BE2C (cell line): ENCODE measurements around the gene GPR85.

Source experiments
- DNase-seq: peaks from one replicate; pipeline ENCODE4 v3.0.0-alpha.2; 2020
- H3K27me3 ChIP-seq: fragments of 250-450 bp; sonication (Bioruptor Pico); 2 replicates; pipeline ENCODE4 v1.5.1; 2020; ENCODE audit warnings: mild to moderate bottlenecking
- H3K36me3 ChIP-seq: fragments of 250-450 bp; sonication (Bioruptor Pico); 2 replicates; pipeline ENCODE4 v1.5.1; 2020; ENCODE audit warnings: mild to moderate bottlenecking
- H3K4me1 ChIP-seq: fragments of 250-450 bp; sonication (Bioruptor Pico); 2 replicates; pipeline ENCODE4 v1.5.1; 2020
- H3K4me3 ChIP-seq: 2 replicates; pipeline ENCODE4 v1.5.1; 2011; ENCODE audit warnings: low read depth, low read length
- H3K9me3 ChIP-seq: fragments of 250-450 bp; sonication (Bioruptor Pico); 2 replicates; pipeline ENCODE4 v1.5.1; 2020
- TF ChIP-seq, protein P1 (sequence below): IDR thresholded peaks from 2 replicates; pipeline ENCODE4 v1.5.1; 2012; ENCODE audit warnings: mild to moderate bottlenecking, low read depth, low read length

The GPR85 gene

DNA sequence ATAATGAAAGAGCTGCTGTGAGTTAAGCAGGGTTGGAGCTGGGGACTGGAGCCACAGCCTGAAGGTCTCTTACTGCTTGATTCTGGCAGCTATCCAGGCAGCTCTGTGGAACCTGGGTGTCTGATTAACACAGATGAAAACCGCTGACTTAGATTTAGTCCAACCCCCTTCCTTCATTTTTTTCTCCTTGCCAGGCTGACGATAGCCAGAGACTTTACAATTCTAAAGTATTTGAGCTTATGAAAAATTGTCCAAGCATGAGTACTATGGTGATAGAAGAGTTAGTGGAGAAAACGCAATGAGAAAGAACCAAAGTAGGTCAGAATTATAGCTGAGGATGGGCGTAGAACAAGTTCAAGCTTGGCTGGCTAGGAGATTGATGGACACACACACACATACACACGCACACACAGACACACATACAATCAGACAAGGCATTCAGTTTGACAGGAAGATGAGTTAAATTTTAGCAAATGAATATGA lies 13.5 kb upstream of the GPR85 start:
- Histone ChIP-seq H3K36me3 (no peaks in the 10 kb centered on the region), H3K4me3 (peak overlapping the region; percentile 33), H3K27me3 (no peaks in the 10 kb centered on the region), H3K9me3 (no peaks in the 10 kb centered on the region), H3K4me1 (no peaks in the 10 kb centered on the region)
- peak; percentile 74 for DNase-seq
- TF ChIP-seq, protein P1, sequence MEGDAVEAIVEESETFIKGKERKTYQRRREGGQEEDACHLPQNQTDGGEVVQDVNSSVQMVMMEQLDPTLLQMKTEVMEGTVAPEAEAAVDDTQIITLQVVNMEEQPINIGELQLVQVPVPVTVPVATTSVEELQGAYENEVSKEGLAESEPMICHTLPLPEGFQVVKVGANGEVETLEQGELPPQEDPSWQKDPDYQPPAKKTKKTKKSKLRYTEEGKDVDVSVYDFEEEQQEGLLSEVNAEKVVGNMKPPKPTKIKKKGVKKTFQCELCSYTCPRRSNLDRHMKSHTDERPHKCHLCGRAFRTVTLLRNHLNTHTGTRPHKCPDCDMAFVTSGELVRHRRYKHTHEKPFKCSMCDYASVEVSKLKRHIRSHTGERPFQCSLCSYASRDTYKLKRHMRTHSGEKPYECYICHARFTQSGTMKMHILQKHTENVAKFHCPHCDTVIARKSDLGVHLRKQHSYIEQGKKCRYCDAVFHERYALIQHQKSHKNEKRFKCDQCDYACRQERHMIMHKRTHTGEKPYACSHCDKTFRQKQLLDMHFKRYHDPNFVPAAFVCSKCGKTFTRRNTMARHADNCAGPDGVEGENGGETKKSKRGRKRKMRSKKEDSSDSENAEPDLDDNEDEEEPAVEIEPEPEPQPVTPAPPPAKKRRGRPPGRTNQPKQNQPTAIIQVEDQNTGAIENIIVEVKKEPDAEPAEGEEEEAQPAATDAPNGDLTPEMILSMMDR: no peak

DNA sequence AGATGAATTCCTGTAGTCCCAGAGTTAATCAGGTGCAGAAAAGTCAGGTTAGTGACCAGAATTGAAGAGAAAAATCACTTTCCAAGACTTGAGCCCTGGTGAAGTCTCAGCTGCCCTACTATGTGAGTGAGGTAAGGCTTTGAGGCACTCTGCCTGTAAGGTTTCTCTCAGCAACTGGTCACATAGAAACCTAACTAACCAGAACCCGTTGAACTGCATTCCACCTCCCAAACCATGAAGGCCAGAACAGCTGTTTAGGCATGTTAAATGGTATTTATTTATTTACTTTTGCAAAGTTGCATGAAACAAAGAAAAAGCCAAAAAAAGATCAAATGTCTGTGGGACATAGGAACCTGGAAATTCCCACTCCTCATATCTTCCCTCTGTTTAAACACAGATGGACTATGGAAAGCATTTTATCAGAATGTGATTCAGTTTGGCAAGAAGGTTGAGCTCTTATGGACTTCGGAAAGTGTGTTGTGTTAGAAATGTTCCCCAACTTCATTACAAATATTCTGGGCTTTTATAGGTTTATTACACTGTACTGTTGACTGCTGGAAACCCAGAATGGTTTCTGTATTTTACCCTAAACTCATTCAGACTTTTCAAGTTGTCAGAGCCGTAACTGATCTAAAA lies 12.8 kb upstream of the GPR85 start:
- H3K27me3 ChIP-seq: no peaks in the 10 kb centered on the region
- no peaks in the 10 kb centered on the region for H3K9me3 ChIP-seq
- DNase-seq: no peak
- peak overlapping the region; percentile 33 for H3K4me3 ChIP-seq
- no peaks in the 10 kb centered on the region; the same call in 1 of the 2 replicates for H3K4me1 ChIP-seq
- H3K36me3 ChIP-seq: no peaks in the 10 kb centered on the region
- TF ChIP-seq, protein P1: no peak

DNA sequence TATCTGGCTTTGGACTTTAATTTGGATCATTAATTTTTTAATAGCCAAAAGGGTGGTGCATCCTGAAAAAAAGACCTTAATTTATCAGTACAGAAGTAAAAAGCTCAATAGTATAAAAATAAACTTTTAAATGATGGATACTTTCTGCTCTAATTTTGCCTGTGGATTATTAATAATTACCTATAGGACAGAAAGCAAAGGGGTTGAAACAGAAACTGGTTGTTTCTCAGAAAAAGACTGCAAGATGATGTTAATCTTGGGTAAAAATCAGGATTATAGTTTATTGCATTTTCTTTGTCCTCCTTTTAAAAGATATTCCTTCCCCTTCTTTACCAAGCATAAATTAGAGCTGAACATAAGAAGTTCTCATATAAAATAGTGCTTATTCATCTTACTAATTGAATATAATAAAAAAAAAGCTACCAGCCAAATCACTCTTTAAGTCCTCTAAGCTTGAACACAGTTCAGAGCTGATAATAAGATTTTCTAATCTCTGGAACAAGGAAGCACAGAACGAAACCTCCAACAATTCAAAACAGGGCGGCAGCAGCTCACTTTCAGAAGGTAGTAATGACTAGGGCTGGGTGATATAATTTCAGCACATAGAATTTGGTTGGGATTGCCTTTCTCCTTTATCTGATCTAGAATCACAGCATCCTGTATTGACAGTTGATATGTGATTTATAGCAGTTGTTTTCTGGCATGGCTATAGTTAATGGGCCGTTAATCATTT lies 8.1 kb upstream of the GPR85 start:
- TF ChIP-seq, protein P1: no peak
- Histone ChIP-seq H3K27me3 (no peaks in the 10 kb centered on the region), H3K9me3 (no peaks in the 10 kb centered on the region), H3K4me1 (peaks cover 3% of the 10 kb centered on the region), H3K36me3 (no peaks in the 10 kb centered on the region), H3K4me3 (no peak overlapping the region)
- DNase-seq: no peak

DNA sequence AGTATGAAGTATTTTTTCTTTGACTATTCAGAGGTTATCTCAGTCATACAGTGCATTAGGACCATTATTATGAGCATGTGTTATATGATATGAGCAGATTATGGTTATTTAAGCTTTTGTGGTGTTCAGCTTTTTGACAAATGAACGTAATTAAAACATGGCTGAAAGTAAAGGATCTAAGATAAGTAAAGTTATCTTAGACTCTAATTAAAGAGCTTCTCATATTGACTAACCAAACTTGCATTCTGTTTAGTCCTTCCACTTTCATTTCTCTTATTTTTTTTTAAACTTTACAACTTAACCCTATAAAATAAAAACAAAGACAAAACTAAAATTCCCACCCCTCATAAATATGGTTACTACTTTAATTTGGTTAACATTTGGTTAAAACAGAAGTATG lies 6.9 kb upstream of the GPR85 start:
- Histone ChIP-seq H3K4me1 (peaks cover 3% of the 10 kb centered on the region), H3K36me3 (no peaks in the 10 kb centered on the region), H3K4me3 (no peak overlapping the region), H3K9me3 (no peaks in the 10 kb centered on the region), H3K27me3 (no peaks in the 10 kb centered on the region)
- no peak for DNase-seq
- TF ChIP-seq, protein P1: no peak

DNA sequence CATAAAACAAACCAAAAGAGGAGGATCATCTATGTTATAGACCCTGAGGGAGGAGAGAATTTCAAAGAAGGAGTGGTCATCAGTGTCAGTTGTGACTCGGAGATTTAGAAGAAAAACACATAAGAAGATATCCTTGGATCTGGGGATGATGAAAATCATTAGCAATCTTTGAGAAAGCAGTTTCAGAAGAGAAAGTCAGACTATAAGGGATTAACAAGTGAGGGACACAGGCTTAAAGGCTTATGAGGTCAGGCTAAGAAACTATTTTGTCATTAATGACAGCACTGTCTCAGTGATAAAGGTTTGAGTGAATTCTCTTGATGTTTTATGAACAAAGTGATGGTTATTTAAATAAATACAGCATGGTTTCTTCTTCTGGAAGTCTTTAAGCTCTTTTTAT lies 6.1 kb upstream of the GPR85 start:
- Histone ChIP-seq H3K9me3 (no peaks in the 10 kb centered on the region), H3K36me3 (no peaks in the 10 kb centered on the region), H3K4me1 (peaks cover 3% of the 10 kb centered on the region), H3K4me3 (no peak overlapping the region), H3K27me3 (no peaks in the 10 kb centered on the region)
- TF ChIP-seq, protein P1: no peak
- DNase-seq: no peak
